ENCODE measurements around the gene RBP3.
"Not testable (repeated sequence)": the region's sequence is repeated elsewhere in the genome, so short reads cannot be mapped to it uniquely, and the experiment has no call there.

The RBP3 gene

DNA sequence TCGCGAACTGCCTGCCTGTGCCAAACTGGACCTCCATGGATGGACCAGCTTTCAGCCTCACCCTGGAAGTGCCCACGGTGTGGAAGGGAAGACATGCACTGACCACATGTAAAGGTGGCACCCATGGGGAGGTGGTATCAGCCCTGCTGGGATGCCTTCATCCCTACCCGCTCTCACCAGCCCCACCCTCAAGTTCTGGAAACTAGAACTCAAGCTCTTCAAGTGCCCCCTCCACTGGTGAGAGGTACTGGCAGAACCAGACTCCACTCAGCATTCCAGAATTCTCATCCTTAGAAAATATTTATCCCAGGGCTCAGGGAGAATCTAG, 30.0 kb downstream of the RBP3 start:
- Mint-ChIP-seq H3K4me1 (no peaks in the 10 kb centered on the region), H3K36me3 (ENCODE audit: low read depth) (no peaks in the 10 kb centered on the region), H3K27me3 (peaks cover 55% of the 10 kb centered on the region), H3K9me3 (no peaks in the 10 kb centered on the region), H3K27ac (no peak overlapping the region), H3K4me3 (no peak overlapping the region)
- no peak for ATAC-seq
- DNase-seq = no peak

DNA sequence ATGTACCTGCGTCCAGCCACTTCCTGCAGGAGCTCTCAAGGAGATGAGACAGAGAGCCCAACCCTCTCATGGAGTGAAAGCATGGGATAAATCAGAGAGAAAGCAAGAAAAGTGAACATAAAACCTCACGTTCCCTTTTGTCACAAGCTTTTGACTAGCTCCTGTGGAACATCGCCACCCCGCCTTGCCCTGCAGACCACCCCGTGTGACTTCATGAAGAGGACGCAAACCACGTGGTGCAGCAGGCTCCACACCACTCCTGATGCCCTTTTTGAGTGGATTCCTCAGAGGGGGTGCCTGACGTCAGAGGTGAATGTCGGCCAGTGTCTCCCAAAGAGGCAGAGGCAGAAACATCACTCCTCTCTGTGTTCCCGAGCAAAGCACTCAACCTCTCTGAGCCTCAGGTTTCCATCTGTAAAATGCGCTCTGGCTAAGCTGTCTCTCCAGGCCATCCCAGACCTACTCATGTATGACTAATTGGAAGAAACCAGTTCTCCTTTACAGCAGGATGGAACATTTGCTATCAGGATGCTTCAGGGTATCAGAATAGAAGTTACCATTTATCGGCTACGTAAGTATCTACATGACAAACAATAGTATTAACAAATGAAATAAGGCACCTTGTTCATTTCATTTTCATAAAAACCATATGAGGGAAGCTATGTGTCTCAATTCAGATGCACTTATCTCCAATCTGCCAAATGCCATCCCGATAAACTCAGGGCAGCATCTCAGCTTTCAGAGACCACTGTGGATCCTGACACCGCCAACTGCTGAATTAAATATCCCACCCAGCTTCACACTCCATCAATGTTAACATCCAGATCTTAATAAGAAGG, 30.7 kb downstream of the RBP3 start:
- Mint-ChIP-seq H3K27me3 (peaks cover 62% of the 10 kb centered on the region), H3K9me3 (no peaks in the 10 kb centered on the region), H3K4me3 (no peak overlapping the region), H3K27ac (no peak overlapping the region), H3K36me3 (ENCODE audit: low read depth) (no peaks in the 10 kb centered on the region), H3K4me1 (peaks cover 2% of the 10 kb centered on the region)
- DNase-seq (no peak), ATAC-seq (no peak)

DNA sequence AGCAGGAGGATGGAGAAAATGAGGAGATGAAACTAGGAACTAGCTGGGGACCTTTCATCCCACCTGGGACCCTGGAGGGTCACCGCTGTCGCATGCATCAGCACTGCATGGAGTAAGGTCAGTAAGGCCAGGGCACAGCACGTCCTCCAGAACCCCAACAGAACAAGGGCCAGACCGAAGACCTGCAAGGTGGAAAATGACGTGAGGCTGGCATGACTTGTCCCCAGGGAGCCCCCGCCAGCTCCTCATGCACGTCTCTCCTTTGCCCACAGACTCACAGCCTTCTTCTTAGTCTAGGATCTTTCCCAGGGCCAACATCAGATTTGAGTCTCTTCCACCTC, 31.3 kb downstream of the RBP3 start:
- Mint-ChIP-seq H3K4me1 (peaks cover 3% of the 10 kb centered on the region), H3K4me3 (no peak overlapping the region), H3K36me3 (ENCODE audit: low read depth) (no peaks in the 10 kb centered on the region), H3K9me3 (no peaks in the 10 kb centered on the region), H3K27ac (no peak overlapping the region), H3K27me3 (peaks cover 65% of the 10 kb centered on the region)
- DNase-seq (no peak), ATAC-seq (no peak)

DNA sequence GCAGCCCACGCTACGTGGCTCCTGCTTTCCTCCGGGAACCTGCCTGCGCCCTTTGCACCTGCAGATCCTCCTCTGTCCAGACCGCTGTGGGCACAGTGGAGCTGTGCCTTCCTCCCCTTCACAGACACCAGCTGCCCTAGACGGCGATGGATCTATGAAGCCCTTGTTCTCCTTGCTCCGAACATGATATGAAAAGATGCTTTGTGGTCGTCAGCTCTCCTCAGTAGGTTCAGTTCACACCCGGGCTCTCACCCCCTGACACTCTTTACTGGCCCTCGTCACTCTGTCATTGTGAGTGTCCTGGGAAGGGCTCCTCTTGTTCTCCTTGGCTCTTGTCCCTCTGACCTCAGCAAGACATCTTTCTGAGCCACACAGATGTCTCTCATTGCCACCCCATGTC, 31.7 kb downstream of the RBP3 start:
- no peaks in the 10 kb centered on the region for H3K9me3 Mint-ChIP-seq
- H3K4me1 Mint-ChIP-seq = peaks cover 6% of the 10 kb centered on the region
- no peak overlapping the region for H3K4me3 Mint-ChIP-seq
- H3K27me3 Mint-ChIP-seq = peaks cover 67% of the 10 kb centered on the region
- DNase-seq = no peak
- no peak for ATAC-seq
- H3K27ac Mint-ChIP-seq = no peak overlapping the region
- peaks cover 1% of the 10 kb centered on the region for H3K36me3 Mint-ChIP-seq (ENCODE audit: low read depth)

DNA sequence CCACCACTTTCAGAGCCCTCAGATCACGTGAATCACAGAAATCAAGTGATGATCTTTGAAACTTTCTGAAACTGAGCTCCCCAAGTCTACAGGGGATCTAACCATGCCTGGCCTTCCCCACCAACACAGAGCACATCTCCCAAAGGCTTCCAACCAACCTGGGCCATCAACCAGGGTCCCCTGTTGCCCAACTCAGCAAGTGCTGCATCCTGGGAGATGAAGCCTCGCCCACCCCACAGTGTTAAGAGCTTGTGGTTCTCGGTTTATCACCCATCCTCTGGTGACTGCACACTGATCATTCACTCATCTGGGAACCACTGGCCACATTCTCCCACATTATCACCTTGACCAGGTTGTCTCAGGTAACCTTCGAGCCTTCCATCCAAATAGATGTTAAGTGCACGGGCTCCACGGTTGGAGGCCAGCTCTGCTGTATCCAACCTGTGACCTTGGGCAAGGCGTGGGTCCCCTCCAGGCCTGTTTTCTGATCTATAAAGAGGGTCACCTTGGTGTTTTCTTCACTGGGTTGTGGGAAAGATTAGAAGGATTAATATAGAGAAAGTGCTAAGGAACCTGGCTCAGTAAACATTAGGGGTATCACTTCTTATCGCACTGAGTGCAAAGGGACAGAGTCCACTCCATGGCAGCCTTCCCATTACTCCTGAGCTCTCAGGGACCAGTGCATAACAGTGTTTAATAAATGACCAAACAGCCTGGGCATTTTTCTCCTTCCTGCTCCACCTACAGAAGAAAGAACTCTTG, 32.4 kb downstream of the RBP3 start:
- Mint-ChIP-seq H3K9me3 (peaks cover 2% of the 10 kb centered on the region), H3K4me1 (peaks cover 6% of the 10 kb centered on the region), H3K4me3 (no peak overlapping the region), H3K27ac (no peak overlapping the region), H3K27me3 (peaks cover 71% of the 10 kb centered on the region), H3K36me3 (ENCODE audit: low read depth) (peaks cover 2% of the 10 kb centered on the region)
- no peak for ATAC-seq
- no peak for DNase-seq

DNA sequence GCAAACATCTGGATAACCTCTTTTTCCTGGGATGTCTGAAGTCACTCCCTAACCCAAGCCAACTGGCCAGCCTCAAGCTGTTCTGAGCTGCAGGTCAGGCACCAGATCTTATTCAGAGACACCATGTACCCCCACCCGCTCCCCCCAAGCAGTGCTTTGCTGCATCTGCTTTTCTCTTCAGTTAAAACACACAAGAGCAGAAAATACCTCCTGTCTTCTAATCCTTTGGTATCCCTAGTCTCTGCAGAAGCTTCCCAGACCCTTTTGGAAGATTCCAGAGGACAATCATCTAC, 32.9 kb downstream of the RBP3 start:
- peaks cover 71% of the 10 kb centered on the region for H3K27me3 Mint-ChIP-seq
- ATAC-seq (no peak), DNase-seq (no peak)
- peaks cover 6% of the 10 kb centered on the region for H3K4me1 Mint-ChIP-seq
- peaks cover 2% of the 10 kb centered on the region for H3K36me3 Mint-ChIP-seq (ENCODE audit: low read depth)
- no peak overlapping the region for H3K27ac Mint-ChIP-seq
- H3K4me3 Mint-ChIP-seq = no peak overlapping the region
- H3K9me3 Mint-ChIP-seq = peaks cover 7% of the 10 kb centered on the region

DNA sequence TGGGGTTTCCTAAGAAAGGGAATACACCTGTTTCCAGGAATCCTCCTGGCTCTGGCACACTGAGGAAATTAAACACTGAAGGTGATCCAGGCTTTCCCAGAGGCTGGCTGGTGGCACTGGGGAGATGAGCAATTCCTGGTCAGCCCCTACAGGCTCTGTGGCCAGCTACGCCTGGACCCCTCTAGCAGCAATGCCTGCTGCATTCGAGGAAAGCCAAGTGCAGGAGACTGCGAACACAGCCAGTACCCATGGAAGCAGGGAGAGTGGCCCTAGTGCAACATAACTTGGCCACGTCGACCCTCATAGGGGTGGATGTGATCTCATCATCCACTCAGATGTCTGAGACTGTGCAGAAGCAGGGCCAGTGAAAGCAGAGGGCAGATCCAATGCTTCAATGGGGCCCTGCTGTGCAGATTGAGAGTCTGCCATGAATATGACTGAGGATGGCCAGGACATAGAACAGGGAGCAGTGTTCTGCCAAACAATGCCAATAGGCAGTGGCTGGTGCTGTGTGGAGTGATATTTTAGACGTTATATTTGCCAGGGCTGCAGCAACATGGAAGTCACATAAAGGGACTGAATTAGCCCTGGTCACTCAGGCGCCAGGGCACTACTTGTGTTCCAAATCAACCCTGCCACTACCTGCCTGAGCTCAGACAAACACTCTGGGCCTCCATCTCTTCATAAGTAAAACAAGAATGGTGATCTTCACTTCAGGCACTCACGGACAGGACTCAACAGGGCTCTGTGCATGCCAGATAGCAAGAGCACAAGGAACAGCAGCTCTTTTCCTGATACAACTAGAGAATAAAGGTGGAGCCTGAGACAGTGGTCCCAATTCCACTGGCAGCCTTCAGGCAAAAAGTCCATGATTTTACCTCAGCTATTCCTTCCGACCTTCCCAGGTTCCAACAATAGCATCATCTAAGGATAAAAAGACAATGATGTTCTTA, 33.5 kb downstream of the RBP3 start:
- H3K27ac Mint-ChIP-seq = no peak overlapping the region
- DNase-seq (no peak), ATAC-seq (no peak)
- H3K4me1 Mint-ChIP-seq = peaks cover 6% of the 10 kb centered on the region
- H3K9me3 Mint-ChIP-seq = peaks cover 7% of the 10 kb centered on the region
- peaks cover 66% of the 10 kb centered on the region for H3K27me3 Mint-ChIP-seq
- H3K4me3 Mint-ChIP-seq = no peak overlapping the region
- peaks cover 2% of the 10 kb centered on the region for H3K36me3 Mint-ChIP-seq (ENCODE audit: low read depth)

DNA sequence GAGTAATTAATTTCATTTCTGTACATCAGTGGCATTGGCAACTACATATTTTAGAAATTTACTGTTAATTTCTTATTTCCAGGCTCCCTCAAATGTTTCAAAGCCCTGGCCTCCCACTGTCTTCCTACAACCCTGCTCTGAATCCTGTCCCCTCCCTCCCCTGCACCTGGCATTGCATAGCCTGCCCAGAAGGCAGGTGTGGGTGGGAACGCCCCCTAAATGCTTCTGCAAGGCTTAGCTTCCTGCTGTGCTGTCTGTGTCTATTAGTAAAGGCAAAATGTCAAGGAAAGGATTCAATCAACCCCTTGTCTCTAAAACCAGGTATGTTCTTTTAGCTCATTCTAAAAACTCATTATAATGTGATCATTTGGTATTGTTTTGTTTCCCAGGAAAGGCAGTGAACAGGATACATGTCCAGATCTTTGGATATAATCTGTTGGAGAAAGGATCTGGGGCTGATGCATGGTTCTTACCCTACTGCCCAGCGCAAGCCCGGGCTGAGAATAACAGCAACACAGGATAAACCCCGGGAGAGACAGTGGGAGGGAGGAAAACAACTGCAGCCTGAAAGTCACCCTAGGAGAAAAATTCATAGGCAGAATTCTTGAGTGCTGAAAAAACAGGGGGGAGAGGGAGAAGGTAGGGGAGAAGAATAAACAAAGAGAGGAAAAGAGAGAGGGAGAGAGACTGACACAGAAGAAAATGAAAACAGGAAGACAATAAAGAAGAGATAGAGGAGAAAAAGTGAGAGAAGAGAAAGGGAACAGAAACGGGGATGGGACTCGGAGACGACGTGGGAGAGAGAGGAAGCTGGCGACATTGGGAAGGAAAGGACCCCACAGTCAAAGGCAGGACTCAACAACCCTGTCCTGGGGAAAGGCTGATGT, 35.3 kb downstream of the RBP3 start:
- H3K36me3 Mint-ChIP-seq (ENCODE audit: low read depth) = peaks cover 2% of the 10 kb centered on the region
- DNase-seq (no peak), ATAC-seq (no peak)
- H3K4me1 Mint-ChIP-seq = peaks cover 6% of the 10 kb centered on the region
- peaks cover 61% of the 10 kb centered on the region for H3K27me3 Mint-ChIP-seq
- no peak overlapping the region for H3K27ac Mint-ChIP-seq
- H3K4me3 Mint-ChIP-seq = peak overlapping the region; percentile 78
- peaks cover 13% of the 10 kb centered on the region for H3K9me3 Mint-ChIP-seq

DNA sequence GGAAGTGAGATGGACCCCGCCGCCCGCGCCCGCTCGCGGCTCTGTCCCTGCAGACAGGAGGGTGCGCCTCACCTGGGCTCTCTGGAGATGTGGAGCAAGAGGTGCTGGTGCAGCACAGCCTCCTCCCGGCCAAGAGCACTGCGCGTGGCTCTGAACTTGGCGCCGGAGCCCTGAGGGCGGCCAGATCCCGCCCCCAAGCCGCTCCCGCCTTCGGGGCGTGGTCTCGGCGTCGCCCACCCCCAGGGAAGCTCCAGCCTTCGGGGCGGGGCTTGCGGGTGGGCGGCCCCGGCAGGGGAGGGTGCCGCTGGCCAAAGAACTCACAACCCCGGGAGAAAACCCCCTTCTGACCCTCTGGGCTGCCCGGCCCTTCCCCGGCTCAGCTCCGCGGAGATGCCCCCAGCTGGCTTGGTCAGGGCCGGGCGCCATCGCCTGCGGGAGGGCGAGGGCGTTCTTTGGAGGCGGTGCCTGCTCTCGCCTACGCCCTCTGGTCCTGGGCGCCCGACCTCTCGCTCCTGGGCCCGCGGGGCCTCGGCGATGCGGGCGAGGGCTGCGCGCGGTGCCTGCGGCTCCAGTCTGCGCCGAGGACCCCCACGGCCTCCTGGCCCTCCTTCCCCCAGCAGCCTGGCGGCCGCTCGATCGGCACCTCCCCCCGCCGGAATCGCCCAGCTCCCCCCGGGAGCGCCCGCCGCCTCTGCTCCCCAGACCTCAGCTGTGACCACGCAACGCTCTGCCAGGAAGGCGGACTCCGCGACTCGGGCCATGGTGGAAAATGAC, 36.2 kb downstream of the RBP3 start, which contains the start of gene ZNF488:
ZNF488 (minus strand) TSS at position 146 of the 774 bp plus-strand sequence. CDS start 15,464 bp downstream, outside the sequence.
- Mint-ChIP-seq H3K4me3 (peak within 1 kb of the TSS; percentile 80), H3K36me3 (ENCODE audit: low read depth) (peaks cover 2% of the 10 kb centered on the region), H3K27ac (no peak within 1 kb of the TSS), H3K27me3 (peaks cover 53% of the 10 kb centered on the region), H3K4me1 (peaks cover 6% of the 10 kb centered on the region), H3K9me3 (peaks cover 13% of the 10 kb centered on the region)
- peak; percentile 80 for DNase-seq
- ATAC-seq = peak; percentile 87

DNA sequence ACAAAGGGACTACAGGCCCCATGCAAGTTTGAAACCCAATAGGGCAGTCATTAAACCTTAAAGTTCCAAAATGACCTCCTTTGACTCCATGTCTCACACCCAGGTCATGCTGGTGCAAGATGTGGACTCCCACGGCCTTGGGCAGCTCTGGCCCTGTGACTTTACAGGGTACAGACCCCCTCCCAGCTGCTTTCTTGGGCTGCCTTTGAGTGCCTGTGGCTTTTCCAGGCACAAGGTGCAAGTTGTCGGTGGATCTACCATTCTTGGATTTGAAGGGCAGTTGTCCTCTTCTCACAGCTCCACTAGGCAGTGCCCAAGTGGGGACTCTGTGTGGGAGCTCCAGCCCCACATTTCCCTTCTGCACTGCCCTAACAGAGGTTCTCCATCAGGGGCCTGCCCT, 37.9 kb downstream of the RBP3 start:
- not testable (repeated sequence) for DNase-seq; ATAC-seq; H3K4me3 Mint-ChIP-seq; H3K36me3 Mint-ChIP-seq (ENCODE audit: low read depth); H3K27ac Mint-ChIP-seq; H3K4me1 Mint-ChIP-seq
- Mint-ChIP-seq H3K27me3 (peaks cover 46% of the 10 kb centered on the region), H3K9me3 (peaks cover 13% of the 10 kb centered on the region)

DNA sequence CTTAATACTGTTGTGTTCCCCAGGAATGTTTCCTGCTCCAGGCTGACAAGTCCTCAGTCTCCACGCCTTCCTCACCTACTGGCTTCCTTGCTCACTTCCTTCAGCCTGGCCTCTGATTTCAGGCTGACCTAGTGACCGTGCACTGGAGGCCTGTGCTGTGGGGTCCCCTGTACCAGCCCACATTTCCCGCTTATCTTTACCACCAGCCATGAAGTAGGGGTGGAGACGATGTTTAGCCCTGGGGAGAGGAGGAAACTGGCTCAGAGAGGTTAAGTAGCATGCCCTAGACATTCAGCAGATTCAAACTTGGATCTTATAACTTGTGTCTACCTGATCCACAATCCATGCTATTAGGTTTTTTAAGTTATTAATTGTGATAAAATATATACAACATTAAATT, 40.7 kb downstream of the RBP3 start:
- no peak overlapping the region for H3K27ac Mint-ChIP-seq
- H3K4me3 Mint-ChIP-seq = no peak overlapping the region
- H3K4me1 Mint-ChIP-seq = peaks cover 4% of the 10 kb centered on the region
- ATAC-seq (no peak), DNase-seq (no peak)
- H3K9me3 Mint-ChIP-seq = peaks cover 13% of the 10 kb centered on the region
- H3K36me3 Mint-ChIP-seq (ENCODE audit: low read depth) = peaks cover 2% of the 10 kb centered on the region
- peaks cover 39% of the 10 kb centered on the region for H3K27me3 Mint-ChIP-seq

DNA sequence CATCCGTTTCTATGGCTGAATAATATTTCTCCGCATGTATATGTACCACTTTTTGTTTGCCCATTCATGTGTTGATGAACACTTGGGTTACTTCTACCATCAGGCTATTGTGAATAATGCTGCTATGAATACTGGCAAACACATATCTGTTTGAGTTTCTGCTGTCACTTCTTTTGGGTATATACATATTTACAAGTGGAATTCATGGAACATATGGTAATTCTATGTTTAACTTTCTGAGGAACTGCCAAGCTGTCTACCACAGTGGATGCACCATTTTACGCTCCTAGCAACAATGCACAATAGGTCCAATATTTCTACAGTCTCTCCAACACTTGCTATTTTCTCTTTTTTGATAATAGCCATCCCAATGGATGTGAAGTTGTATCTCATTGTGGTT, 41.5 kb downstream of the RBP3 start:
- Mint-ChIP-seq H3K27me3 (peaks cover 41% of the 10 kb centered on the region), H3K4me3 (no peak overlapping the region), H3K36me3 (ENCODE audit: low read depth) (peaks cover 2% of the 10 kb centered on the region), H3K27ac (no peak overlapping the region), H3K4me1 (peaks cover 3% of the 10 kb centered on the region), H3K9me3 (peaks cover 13% of the 10 kb centered on the region)
- ATAC-seq = no peak
- DNase-seq = no peak

DNA sequence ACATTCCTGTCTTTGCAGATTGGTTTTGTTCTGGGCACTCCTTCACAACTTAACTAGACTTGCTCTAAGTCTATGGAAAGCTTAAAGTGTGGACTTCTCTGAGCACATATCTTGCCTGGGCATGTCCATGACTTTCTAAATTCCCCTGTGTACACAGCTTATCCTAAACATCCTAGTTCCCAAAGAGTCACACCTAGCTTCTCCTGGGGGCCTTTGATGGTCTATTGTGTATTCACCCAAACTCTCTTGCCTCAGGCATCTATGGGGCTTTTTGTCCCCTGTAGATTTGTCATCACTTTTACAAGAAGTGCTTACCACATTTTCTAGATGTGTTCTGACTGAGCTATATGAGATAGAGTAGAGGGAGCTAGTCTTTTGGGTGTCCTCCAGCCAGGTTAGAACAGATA, 48.2 kb downstream of the RBP3 start:
- Mint-ChIP-seq H3K4me3 (no peak overlapping the region), H3K27ac (no peak overlapping the region), H3K36me3 (ENCODE audit: low read depth) (no peaks in the 10 kb centered on the region), H3K9me3 (no peaks in the 10 kb centered on the region), H3K27me3 (peaks cover 39% of the 10 kb centered on the region), H3K4me1 (no peaks in the 10 kb centered on the region)
- DNase-seq (no peak), ATAC-seq (no peak)
